ENCODE measurements around the gene PHF20. TPM values are rescaled to one million over a fixed set of nuclear protein-coding genes. Genes with fewer than 3 reads are reported as not detected.

The PHF20 gene
- total RNA-seq, 1 donor from 2014 or later: 40.1 TPM

GRCh38 chr20:35788796-35789195, 17.0 kb downstream of the PHF20 start:
- H3K9me3 Mint-ChIP-seq (ENCODE audit: unreplicated experiment): no peaks in the 10 kb centered on the region
- Histone ChIP-seq H2AFZ (ENCODE audit: low read depth, low read length) (no peak overlapping the region), H3K9ac (ENCODE audit: low read length) (no peak overlapping the region), H3K9me3 (ENCODE audit: insufficient read depth, low read depth, low read length) (no peaks in the 10 kb centered on the region), H3K27me3 (ENCODE audit: insufficient read depth, low read length) (no peaks in the 10 kb centered on the region), H4K20me1 (ENCODE audit: insufficient read depth, low read length) (peaks cover 20% of the 10 kb centered on the region), H3K4me2 (ENCODE audit: low read length) (no peak overlapping the region), H3K27ac (ENCODE audit: low read depth, low read length) (no peak overlapping the region), H3K79me2 (ENCODE audit: insufficient read depth, low read length) (peaks cover 41% of the 10 kb centered on the region), H3K4me3 (ENCODE audit: insufficient read depth, low read depth, low read length) (no peak overlapping the region), H3K36me3 (ENCODE audit: insufficient read depth, low read length) (no peaks in the 10 kb centered on the region), H3K4me1 (ENCODE audit: insufficient read depth, low read length) (peaks cover 7% of the 10 kb centered on the region)
- no peak overlapping the region for H3K4me3 Mint-ChIP-seq (ENCODE audit: unreplicated experiment)
- peaks cover 6% of the 10 kb centered on the region for H3K4me1 Mint-ChIP-seq (ENCODE audit: low read depth, unreplicated experiment)
- no peak for DNase-seq (ENCODE audit: low read depth)
- no peak overlapping the region for H3K27ac Mint-ChIP-seq (ENCODE audit: unreplicated experiment)
- H3K27me3 Mint-ChIP-seq (ENCODE audit: low read depth, unreplicated experiment): no peaks in the 10 kb centered on the region
- peaks cover 3% of the 10 kb centered on the region for H3K36me3 Mint-ChIP-seq (ENCODE audit: low read depth, unreplicated experiment)
- no peak for FAIRE-seq
- TF ChIP-seq EZH2 (IDR thresholded peaks at IDR 0.05; ENCODE audit: insufficient read depth, low read length): no peak

DNA sequence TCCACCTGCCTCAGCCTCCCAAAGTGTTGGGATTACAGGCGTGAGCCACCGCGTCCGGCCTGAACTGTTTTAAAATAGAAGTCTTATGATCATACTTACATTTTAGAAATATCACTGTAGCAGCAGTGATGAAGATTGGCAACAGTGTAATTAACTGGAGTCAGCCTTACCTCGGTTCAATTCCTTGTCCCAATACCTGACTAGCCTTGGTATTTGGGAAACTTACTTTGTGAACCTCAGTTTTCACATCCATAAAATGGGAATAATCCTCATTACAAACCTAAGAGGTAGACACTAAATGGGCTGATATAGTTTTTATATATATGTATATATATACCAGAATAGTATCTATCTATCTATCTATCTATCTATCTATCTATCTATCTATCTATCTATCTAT, 19.3 kb downstream of the PHF20 start:
- H3K27me3 Mint-ChIP-seq (ENCODE audit: low read depth, unreplicated experiment): no peaks in the 10 kb centered on the region
- H3K79me2 ChIP-seq (ENCODE audit: insufficient read depth, low read length): peaks cover 46% of the 10 kb centered on the region
- H2AFZ ChIP-seq (ENCODE audit: low read depth, low read length): no peak overlapping the region
- no peak overlapping the region for H3K4me3 Mint-ChIP-seq (ENCODE audit: unreplicated experiment)
- H3K4me2 ChIP-seq (ENCODE audit: low read length): no peak overlapping the region
- peaks cover 6% of the 10 kb centered on the region for H3K4me1 Mint-ChIP-seq (ENCODE audit: low read depth, unreplicated experiment)
- H3K27ac ChIP-seq (ENCODE audit: low read depth, low read length): no peak overlapping the region
- TF ChIP-seq CTCF (IDR thresholded peaks at IDR 0.05; ENCODE audit: insufficient read depth, low read depth, low read length) (no peak), EZH2 (IDR thresholded peaks at IDR 0.05; ENCODE audit: insufficient read depth, low read length) (no peak)
- H3K9me3 ChIP-seq (ENCODE audit: insufficient read depth, low read depth, low read length): no peaks in the 10 kb centered on the region
- H3K4me1 ChIP-seq (ENCODE audit: insufficient read depth, low read length): peaks cover 7% of the 10 kb centered on the region
- peaks cover 6% of the 10 kb centered on the region for H3K36me3 Mint-ChIP-seq (ENCODE audit: low read depth, unreplicated experiment)
- no peaks in the 10 kb centered on the region for H3K9me3 Mint-ChIP-seq (ENCODE audit: unreplicated experiment)
- FAIRE-seq (no peak), DNase-seq (ENCODE audit: low read depth) (no peak)
- peaks cover 19% of the 10 kb centered on the region for H4K20me1 ChIP-seq (ENCODE audit: insufficient read depth, low read length)
- H3K4me3 ChIP-seq (ENCODE audit: insufficient read depth, low read depth, low read length): no peak overlapping the region
- no peaks in the 10 kb centered on the region for H3K27me3 ChIP-seq (ENCODE audit: insufficient read depth, low read length)
- no peaks in the 10 kb centered on the region for H3K36me3 ChIP-seq (ENCODE audit: insufficient read depth, low read length)
- no peak overlapping the region for H3K27ac Mint-ChIP-seq (ENCODE audit: unreplicated experiment)
- H3K9ac ChIP-seq (ENCODE audit: low read length): no peak overlapping the region

GRCh38 chr20:35791821-35792220, 20.0 kb downstream of the PHF20 start:
- Histone ChIP-seq H2AFZ (ENCODE audit: low read depth, low read length) (no peak overlapping the region), H3K36me3 (ENCODE audit: insufficient read depth, low read length) (no peaks in the 10 kb centered on the region), H3K27me3 (ENCODE audit: insufficient read depth, low read length) (no peaks in the 10 kb centered on the region), H4K20me1 (ENCODE audit: insufficient read depth, low read length) (peaks cover 19% of the 10 kb centered on the region), H3K4me1 (ENCODE audit: insufficient read depth, low read length) (peaks cover 7% of the 10 kb centered on the region), H3K27ac (ENCODE audit: low read depth, low read length) (peak overlapping the region; percentile 81), H3K4me3 (ENCODE audit: insufficient read depth, low read depth, low read length) (no peak overlapping the region), H3K9me3 (ENCODE audit: insufficient read depth, low read depth, low read length) (no peaks in the 10 kb centered on the region), H3K9ac (ENCODE audit: low read length) (peak overlapping the region; percentile 49), H3K79me2 (ENCODE audit: insufficient read depth, low read length) (peaks cover 49% of the 10 kb centered on the region), H3K4me2 (ENCODE audit: low read length) (peak overlapping the region; percentile 48)
- Mint-ChIP-seq H3K4me1 (ENCODE audit: low read depth, unreplicated experiment) (peaks cover 6% of the 10 kb centered on the region), H3K27me3 (ENCODE audit: low read depth, unreplicated experiment) (no peaks in the 10 kb centered on the region), H3K4me3 (ENCODE audit: unreplicated experiment) (no peak overlapping the region), H3K36me3 (ENCODE audit: low read depth, unreplicated experiment) (peaks cover 6% of the 10 kb centered on the region), H3K9me3 (ENCODE audit: unreplicated experiment) (no peaks in the 10 kb centered on the region), H3K27ac (ENCODE audit: unreplicated experiment) (no peak overlapping the region)
- DNase-seq (ENCODE audit: low read depth) (peak; percentile 91), FAIRE-seq (no peak)
- TF ChIP-seq EZH2 (IDR thresholded peaks at IDR 0.05; ENCODE audit: insufficient read depth, low read length): no peak
- no peak for TF ChIP-seq CTCF (IDR thresholded peaks at IDR 0.05; ENCODE audit: insufficient read depth, low read depth, low read length)

Measured in astrocyte (in vitro differentiated cells and primary cell).